LNCAP (cell line): ENCODE data around the gene APOBEC3G.
"Not testable (repeated sequence)": the region's sequence is repeated elsewhere in the genome, so short reads cannot be mapped to it uniquely, and the experiment has no call there.

Experiments
- CTCF ChIP-seq: fragments of 450-650 bp; IDR thresholded peaks from 2 replicates; pipeline ENCODE4 v1.5.1; 2017; ENCODE audit warnings: mild to moderate bottlenecking

APOBEC3G gene

GRCh38 chr22:39077026-39077840, at the start of gene APOBEC3G:
TSS of gene APOBEC3G (plus strand) at chr22:39077275. CDS start at chr22:39077362, 87 bp downstream.
- TF ChIP-seq CTCF: not testable (repeated sequence)

- no peak for TF ChIP-seq CTCF
These were observed 49.4 kb upstream of the APOBEC3G start for GRCh38 chr22:39027717-39028116.

GRCh38 chr22:39028281-39028680, 48.8 kb upstream of the APOBEC3G start:
- no peak for TF ChIP-seq CTCF

- no peak for TF ChIP-seq CTCF
These were observed 47.8 kb upstream of the APOBEC3G start for GRCh38 chr22:39029227-39029626.

- TF ChIP-seq CTCF: no peak
These were observed 46.4 kb upstream of the APOBEC3G start for GRCh38 chr22:39030705-39031104.

GRCh38 chr22:39039306-39040126, 37.6 kb upstream of the APOBEC3G start:
- no peak for TF ChIP-seq CTCF

- TF ChIP-seq CTCF: not testable (repeated sequence)
These were observed 36.4 kb upstream of the APOBEC3G start, which contains the start of gene APOBEC3F for GRCh38 chr22:39040538-39041296. TSS of gene APOBEC3F (plus strand) at chr22:39040864. CDS start at chr22:39040961, 97 bp downstream.
